ENCODE results near the gene JMJD7.

Gene JMJD7

DNA sequence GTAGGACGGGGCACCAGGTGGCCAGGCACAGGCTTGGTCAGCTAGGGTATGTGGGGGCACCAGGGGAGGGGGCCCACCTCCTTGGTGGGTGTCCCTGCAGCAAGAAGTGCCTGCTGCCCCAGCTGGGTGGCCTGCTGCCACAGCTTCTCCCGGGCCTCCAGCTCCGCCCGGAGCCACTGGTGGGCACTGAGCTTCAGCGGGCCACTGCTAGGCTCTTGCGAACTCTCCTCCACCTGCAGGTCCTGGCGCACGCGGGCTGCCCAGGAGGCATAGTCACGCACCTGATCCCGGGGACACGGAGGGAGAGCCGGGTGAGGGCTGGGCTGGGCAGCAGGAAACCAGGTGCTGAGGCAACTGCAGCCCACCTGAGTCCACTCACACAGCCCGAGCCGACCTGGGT lies 40.4 kb downstream of the JMJD7 start:
- DNase-seq (ENCODE audit: low read depth in 2 of 2) = no peak
- TF ChIP-seq, protein P1, sequence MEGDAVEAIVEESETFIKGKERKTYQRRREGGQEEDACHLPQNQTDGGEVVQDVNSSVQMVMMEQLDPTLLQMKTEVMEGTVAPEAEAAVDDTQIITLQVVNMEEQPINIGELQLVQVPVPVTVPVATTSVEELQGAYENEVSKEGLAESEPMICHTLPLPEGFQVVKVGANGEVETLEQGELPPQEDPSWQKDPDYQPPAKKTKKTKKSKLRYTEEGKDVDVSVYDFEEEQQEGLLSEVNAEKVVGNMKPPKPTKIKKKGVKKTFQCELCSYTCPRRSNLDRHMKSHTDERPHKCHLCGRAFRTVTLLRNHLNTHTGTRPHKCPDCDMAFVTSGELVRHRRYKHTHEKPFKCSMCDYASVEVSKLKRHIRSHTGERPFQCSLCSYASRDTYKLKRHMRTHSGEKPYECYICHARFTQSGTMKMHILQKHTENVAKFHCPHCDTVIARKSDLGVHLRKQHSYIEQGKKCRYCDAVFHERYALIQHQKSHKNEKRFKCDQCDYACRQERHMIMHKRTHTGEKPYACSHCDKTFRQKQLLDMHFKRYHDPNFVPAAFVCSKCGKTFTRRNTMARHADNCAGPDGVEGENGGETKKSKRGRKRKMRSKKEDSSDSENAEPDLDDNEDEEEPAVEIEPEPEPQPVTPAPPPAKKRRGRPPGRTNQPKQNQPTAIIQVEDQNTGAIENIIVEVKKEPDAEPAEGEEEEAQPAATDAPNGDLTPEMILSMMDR (IDR thresholded peaks at IDR 0.05; ENCODE audit: low read depth, low read length) = no peak
- no peak overlapping the region for H3K4me3 ChIP-seq (replicated peaks in 1 of 2; ENCODE audit: low read depth in 2 of 2, low read length in 2 of 2)

DNA sequence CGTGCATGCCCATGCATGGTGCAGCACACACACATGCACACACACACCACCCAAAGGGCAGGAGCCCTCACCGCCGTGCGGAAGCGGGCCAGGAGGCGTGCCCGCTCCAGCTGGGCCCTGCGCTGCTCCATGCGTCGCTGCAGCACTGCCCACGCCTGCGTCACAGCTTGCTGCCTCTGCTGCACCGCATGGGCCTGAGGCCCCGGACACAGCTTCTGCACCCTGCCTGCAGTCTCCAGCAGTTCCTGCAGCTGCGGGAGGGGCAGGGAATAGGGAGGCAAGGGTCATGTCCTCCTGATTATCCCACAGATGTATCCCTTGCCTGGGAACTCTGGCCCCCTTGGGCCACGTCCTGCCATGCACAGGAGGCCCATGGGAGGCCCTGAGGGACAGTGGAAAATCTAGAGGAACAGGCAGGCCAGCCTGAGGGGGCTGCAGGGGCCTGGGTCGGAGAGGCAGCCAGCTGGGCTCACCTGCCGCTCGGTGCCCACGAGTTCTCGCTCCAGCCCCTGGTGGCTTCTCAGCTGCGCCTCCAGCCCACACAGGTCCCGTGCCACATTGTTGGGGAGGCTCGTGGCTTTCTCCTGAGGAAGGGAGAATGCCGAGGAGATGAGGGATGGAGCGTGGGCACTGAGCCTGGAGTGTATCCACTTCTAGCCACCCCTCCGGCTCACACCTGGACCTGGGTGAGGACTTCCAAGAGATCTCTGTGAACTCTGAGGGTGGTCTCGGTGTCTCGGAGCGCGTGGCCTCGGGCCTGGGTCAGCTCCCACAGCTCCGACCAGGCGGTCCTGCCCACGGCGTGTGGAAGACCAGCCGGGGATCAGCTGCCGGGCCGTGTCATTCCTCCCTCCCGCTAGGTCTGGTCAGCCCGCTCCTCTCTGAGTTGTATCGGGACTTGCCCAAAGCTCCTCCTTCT lies 42.1 kb downstream of the JMJD7 start:
- DNase-seq (ENCODE audit: low read depth in 2 of 2) = no peak
- H3K4me3 ChIP-seq (replicated peaks in 1 of 2; ENCODE audit: low read depth in 2 of 2, low read length in 2 of 2) = no peak overlapping the region
- TF ChIP-seq, protein P1 (IDR thresholded peaks at IDR 0.05; ENCODE audit: low read depth, low read length) = no peak

DNA sequence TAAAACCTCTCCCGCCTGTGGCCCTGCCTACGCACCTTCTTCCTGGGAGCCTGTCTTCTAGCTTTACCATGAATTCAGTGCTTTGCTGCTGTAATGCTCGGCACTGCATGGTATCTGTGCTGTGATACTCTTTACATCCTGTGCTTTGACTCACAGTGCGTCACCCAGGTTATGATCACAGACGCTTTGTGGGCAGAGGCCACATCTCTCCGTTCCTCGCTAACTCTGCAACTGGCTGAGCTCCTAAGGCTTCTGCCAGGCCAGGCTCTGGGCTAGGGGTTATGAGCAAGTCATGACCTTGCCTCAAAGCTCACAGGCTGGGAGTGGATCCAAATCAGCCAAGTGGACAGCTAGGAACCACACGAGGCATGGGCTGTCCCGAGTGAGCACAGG lies 42.8 kb downstream of the JMJD7 start:
- TF ChIP-seq, protein P1 (IDR thresholded peaks at IDR 0.05; ENCODE audit: low read depth, low read length) = no peak
- H3K4me3 ChIP-seq (replicated peaks in 1 of 2; ENCODE audit: low read depth in 2 of 2, low read length in 2 of 2) = no peak overlapping the region
- peak; percentile 60 to 75 for DNase-seq (ENCODE audit: low read depth in 2 of 2)

DNA sequence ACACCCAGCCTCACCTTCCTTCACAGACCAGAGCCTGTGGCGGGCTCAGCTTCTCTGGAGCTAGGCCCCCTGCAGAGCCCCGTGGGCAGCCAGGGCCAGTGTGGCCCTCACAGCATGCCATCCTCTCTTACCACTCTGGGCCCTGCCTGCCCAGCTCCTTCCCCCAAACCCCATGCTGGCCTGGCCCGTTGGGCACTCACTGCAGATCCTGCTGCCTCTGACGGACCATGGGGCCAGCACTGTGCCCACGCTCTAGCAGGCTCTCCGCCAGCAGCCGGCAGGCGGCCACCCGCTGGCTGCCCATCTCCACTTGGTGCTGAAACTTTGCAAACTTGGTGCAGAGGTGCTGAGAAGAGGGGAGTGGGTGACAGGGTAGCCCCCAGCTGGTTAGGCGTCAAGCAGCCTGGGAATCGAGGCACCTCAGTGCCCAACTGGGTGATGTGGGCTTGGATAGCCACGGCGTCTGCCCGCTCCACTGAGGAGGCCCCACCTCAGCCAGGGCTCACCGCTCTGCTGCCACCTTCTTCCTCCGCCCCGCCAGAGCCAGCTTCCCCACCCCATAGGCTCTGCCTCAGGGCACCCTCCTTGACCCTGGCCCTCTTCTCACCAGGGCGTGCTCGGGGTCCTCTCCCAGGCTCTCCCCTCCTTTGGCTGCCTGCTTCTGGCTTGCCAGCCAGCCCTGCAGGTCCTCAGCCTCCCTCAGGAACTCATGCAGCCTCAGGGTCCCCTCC lies 43.4 kb downstream of the JMJD7 start:
- TF ChIP-seq, protein P1 (IDR thresholded peaks at IDR 0.05; ENCODE audit: low read depth, low read length) = no peak
- H3K4me3 ChIP-seq (replicated peaks in 1 of 2; ENCODE audit: low read depth in 2 of 2, low read length in 2 of 2) = no peak overlapping the region

DNA sequence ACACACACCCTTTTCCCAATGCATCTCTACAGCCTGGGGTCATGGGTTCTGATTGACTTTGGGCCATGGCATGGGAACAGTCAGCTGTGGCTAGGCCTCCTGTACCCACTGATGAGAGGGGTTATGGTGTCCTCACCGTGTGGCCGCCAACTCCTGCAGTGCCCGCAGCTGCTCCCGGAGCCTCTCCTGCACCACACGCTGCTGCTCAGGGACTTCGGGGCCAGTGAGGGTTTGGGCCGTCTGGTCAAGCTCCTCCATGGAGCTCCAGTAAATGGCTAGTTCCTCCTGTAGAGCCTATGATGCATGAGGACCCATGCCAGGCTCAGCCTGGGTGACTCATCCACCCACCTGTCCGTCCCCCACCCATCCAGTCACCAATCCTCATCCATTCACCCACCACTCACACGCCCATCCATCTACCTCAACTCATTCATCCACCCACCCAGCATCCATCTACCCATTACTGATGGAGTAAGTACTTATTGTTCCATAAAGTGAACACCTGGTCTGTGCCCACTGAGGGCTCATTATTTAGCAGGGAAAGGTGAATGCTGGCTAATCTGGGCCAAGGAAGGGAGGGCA lies 44.4 kb downstream of the JMJD7 start:
- no peak for DNase-seq (ENCODE audit: low read depth in 2 of 2)
- H3K4me3 ChIP-seq (replicated peaks in 1 of 2; ENCODE audit: low read depth in 2 of 2, low read length in 2 of 2) = no peak overlapping the region
- TF ChIP-seq, protein P1 (IDR thresholded peaks at IDR 0.05; ENCODE audit: low read depth, low read length) = no peak

More for the DNA sequence above, 43.4 kb downstream of the JMJD7 start:
- DNase-seq (ENCODE audit: low read depth in 2 of 2) = no peak

DNA sequence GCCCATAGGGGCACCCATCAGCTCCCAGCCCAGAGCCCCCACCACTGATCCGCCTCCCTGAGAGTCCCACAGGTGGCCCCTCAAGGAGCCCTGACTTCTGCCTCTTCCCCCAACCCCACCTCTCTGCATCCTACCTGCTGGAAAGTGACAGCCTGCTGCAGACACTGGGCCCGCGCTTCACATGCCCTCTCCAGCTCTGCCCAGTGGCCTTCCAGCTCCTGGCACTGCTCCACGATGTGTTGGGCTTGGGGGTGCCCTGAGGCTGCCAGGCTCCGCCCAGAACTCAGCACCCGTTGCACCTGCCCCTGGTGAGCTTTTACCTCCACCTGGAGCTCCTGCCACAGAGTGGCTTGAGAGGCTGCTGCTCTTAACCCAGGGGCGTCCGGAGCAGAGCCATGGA lies 45.8 kb downstream of the JMJD7 start:
- DNase-seq (ENCODE audit: low read depth in 2 of 2) = no peak

More for the DNA sequence above, 45.8 kb downstream of the JMJD7 start:
- TF ChIP-seq, protein P1 (IDR thresholded peaks at IDR 0.05; ENCODE audit: low read depth, low read length) = no peak
- no peak overlapping the region for H3K4me3 ChIP-seq (replicated peaks in 1 of 2; ENCODE audit: low read depth in 2 of 2, low read length in 2 of 2)

All from cardiac fibroblast (primary cell).